Gastroesophageal sphincter (tissue), 4 donors: ENCODE measurements around the gene GALNT12. TPM values are rescaled to one million over a fixed set of nuclear protein-coding genes. Genes with fewer than 3 reads are reported as not detected.

Experiments used
- ATAC-seq: fragments of 150-250 bp; one replicate; pipeline ENCODE4 v1.9.1; 2016; ENCODE audit warnings: mild to moderate bottlenecking, moderate library complexity
- H3K27ac ChIP-seq, 4 donors: fragments of 200-600 bp; sonication (generic) in 3 of 4; 1 replicate in 3 of 4; 2 replicates in 1 of 4; pipeline ENCODE4 v1.5.1; 2016 to 2019
- H3K27me3 ChIP-seq: fragments of 200-600 bp; sonication (generic); one replicate; pipeline ENCODE4 v1.5.1; 2019
- H3K36me3 ChIP-seq, 2 donors: fragments of 200-600 bp; sonication (generic); one replicate each; pipeline ENCODE4 v1.5.1; 2019; ENCODE audit warnings: control low read depth in 1 of 2
- H3K4me1 ChIP-seq, 3 donors: fragments of 200-600 bp; sonication (generic); 1 replicate in 2 of 3; 2 replicates in 1 of 3; pipeline ENCODE4 v1.5.1; 2016 to 2019; ENCODE audit warnings: control low read depth in 2 of 3
- H3K4me3 ChIP-seq, 2 donors: fragments of 200-600 bp; sonication (generic); one replicate each; pipeline ENCODE4 v1.5.1; 2019; ENCODE audit warnings: mild to moderate bottlenecking in 1 of 2, moderate library complexity in 1 of 2
- H3K9me3 ChIP-seq, 3 donors: fragments of 200-600 bp; sonication (generic); one replicate each; pipeline ENCODE4 v1.5.1; 2017 to 2019; ENCODE audit warnings: control low read depth in 2 of 3
- EP300 ChIP-seq: sonication (generic); formaldehyde crosslinking; IDR thresholded peaks from one replicate; pipeline ENCODE4 v1.6.1; 2017; ENCODE audit warnings: antibody characterized with exemption, mild to moderate bottlenecking
- POLR2A ChIP-seq, 2 donors: fragments of 450-650 bp; IDR thresholded peaks; one replicate each; pipeline ENCODE4 v1.6.1; 2017; ENCODE audit warnings: antibody characterized with exemption in 2 of 2, mild to moderate bottlenecking in 2 of 2, moderate library complexity in 1 of 2
- POLR2AphosphoS5 ChIP-seq: sonication (generic); formaldehyde crosslinking; IDR thresholded peaks from one replicate; pipeline ENCODE4 v1.6.1; 2017; ENCODE audit warnings: antibody characterized with exemption
- WGBS, 2 donors: methylation state at CpG; one replicate each; pipeline ENCODE4 v1.1.5; 2018; ENCODE audit warnings: low coverage in 1 of 2; 5-methylcytosine and 5-hydroxymethylcytosine counted together
- total RNA-seq, 4 donors: library from RNA; depleted of rRNA; stranded (reverse); fragments of >200 nt; gene quantifications; one replicate each; pipeline ENCODE4 v1.1.0, GENCODE V29; 2016
- TF ChIP-seq, protein P1 (sequence below), 4 experiments: fragments of 200-600 bp in 2 of 4; fragments of 450-650 bp in 2 of 4; sonication (generic) in 1 of 4; IDR thresholded peaks; one replicate each; pipeline ENCODE4 v1.5.1; 2017 to 2019; ENCODE audit warnings: antibody characterized with exemption in 4 of 4, mild to moderate bottlenecking in 2 of 4, moderate library complexity in 2 of 4

The GALNT12 gene
- total RNA-seq, 4 donors from 2014 or later: 13.7 to 34.6 (median 15.2) TPM

DNA sequence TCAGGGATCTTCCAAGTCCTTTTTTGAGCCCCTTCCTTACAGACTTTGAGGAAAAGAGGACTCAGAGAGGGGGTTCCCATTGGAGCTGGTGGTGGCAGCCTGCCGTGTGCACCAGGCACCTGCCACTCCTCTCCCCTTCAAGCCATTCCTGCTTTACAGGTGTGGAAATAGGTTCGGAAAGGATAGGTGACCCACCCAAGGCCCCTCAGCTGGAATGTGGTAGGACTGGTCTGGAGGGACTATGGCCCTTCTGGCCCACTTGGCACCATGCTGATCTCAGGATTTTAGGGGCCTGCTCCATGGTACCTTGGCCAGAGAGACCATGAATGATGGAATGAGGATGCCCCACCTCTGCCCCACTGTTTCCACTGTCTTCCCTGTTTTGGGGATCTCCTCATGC, 1.4 kb downstream of the GALNT12 start:
- no peak for TF ChIP-seq EP300
- no peak for TF ChIP-seq POLR2AphosphoS5
- TF ChIP-seq, protein P1, sequence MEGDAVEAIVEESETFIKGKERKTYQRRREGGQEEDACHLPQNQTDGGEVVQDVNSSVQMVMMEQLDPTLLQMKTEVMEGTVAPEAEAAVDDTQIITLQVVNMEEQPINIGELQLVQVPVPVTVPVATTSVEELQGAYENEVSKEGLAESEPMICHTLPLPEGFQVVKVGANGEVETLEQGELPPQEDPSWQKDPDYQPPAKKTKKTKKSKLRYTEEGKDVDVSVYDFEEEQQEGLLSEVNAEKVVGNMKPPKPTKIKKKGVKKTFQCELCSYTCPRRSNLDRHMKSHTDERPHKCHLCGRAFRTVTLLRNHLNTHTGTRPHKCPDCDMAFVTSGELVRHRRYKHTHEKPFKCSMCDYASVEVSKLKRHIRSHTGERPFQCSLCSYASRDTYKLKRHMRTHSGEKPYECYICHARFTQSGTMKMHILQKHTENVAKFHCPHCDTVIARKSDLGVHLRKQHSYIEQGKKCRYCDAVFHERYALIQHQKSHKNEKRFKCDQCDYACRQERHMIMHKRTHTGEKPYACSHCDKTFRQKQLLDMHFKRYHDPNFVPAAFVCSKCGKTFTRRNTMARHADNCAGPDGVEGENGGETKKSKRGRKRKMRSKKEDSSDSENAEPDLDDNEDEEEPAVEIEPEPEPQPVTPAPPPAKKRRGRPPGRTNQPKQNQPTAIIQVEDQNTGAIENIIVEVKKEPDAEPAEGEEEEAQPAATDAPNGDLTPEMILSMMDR (IDR thresholded peaks at IDR 0.05): no peak
- no peak for TF ChIP-seq POLR2A (IDR thresholded peaks at IDR 0.05)
- H3K4me3 ChIP-seq: peak overlapping the region in 1 of 2 donors; percentile 63
- peaks cover 0 to 63% (median 16%) of the 10 kb centered on the region in 3 donors for H3K4me1 ChIP-seq
- H3K27me3 ChIP-seq: no peaks in the 10 kb centered on the region
- no peaks in the 10 kb centered on the region for H3K36me3 ChIP-seq
- no CpG with 5 or more reads among the region's 2 CpGs for WGBS, 2 donors
- H3K27ac ChIP-seq: peak overlapping the region in 3 of 4 donors; percentile 84 to 87 (median 85)
- no peak for ATAC-seq
- no peaks in the 10 kb centered on the region for H3K9me3 ChIP-seq

DNA sequence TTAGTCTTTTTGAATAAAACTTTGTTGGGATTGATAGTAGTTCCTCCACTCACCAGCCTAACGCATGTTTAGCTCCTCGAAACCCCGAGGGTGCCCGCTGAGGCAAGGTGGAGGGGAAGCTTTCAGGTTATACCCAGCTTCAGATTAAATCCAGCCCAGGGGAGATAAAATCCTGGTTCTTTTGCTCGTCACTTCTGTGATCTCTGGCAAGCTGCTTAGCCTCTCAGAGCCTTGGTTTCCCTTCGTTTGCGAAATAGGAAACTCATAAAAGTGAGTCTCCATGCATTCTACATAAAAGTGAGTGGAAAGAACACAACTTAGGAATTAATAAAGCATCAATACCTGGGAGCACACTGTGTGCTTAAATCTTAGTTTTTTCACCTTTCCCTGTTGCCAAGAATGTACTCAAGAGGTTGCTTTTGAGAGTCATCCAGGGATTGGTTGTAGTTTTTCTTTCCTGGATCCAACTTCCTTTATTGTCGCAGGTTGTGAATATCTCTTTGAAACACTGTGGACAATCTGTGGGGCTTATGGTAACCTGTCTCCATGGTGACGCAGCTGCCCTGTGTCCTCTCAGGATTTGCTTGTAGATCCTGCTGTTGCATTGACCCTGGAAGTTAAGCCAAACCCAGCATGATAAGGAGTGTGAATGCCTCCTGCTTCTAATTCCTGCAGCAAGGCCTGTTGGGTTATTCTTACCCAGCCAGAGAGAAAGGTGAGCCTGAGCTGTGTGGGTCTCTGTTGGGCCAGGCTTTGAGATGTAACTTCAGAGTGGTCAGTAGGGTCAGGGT, 2.0 kb downstream of the GALNT12 start:
- no peaks in the 10 kb centered on the region for H3K36me3 ChIP-seq
- ATAC-seq: no peak
- H3K4me3 ChIP-seq: no peak overlapping the region
- H3K4me1 ChIP-seq: peaks cover 0 to 57% (median 16%) of the 10 kb centered on the region in 3 donors
- H3K27me3 ChIP-seq: no peaks in the 10 kb centered on the region
- 92 to 100% methylated on average over 1 to 8 of the region's 9 CpGs for WGBS, 2 donors
- no peak for TF ChIP-seq EP300
- TF ChIP-seq, protein P1 (IDR thresholded peaks at IDR 0.05): no peak
- TF ChIP-seq POLR2AphosphoS5: no peak
- no peak for TF ChIP-seq POLR2A (IDR thresholded peaks at IDR 0.05)
- no peaks in the 10 kb centered on the region for H3K9me3 ChIP-seq
- H3K27ac ChIP-seq: peak overlapping the region in 3 of 4 donors; percentile 11 to 87 (median 84)

DNA sequence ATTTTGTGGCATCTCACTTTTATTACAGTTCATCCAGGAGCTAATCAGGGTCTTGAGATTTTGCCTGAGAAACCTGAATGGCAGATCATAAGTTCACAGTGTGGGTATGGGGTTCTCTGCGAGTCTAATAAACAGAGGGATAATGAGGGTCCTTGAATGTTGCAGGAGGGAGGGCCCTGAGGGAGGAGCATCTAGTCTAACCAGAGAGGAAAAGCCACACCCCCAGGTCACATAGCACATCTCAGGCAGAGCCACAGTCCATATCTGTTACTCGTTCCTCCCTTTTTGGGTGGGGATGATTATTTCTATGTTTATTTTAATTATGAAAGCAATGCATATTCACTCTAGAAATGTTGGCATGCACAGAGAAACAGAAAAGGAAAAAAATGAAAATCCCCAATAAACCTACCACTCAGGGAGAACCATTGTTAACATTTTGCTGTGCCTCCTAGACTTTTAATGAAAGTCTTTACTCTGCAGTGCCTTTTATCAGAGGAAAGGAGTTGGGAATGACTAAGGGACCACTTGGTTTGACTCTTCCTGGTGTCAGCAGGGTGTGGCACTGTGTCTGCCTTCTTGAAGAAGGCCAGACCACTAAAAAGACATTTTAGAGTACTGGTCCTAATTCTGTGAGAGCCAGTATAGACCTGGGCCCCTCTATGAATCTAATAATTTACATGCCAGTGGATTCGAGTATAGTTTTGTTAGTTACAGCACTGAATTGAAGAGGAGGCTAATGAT, 2.8 kb downstream of the GALNT12 start:
- no peak for ATAC-seq
- Histone ChIP-seq H3K4me3 (no peak overlapping the region), H3K27ac (peak overlapping the region in 1 of 4 donors; percentile 87), H3K36me3 (no peaks in the 10 kb centered on the region), H3K4me1 (peaks cover 0 to 50% (median 16%) of the 10 kb centered on the region in 3 donors), H3K9me3 (no peaks in the 10 kb centered on the region), H3K27me3 (no peaks in the 10 kb centered on the region)
- no peak for TF ChIP-seq EP300
- TF ChIP-seq, protein P1 (IDR thresholded peaks at IDR 0.05): no peak
- no peak for TF ChIP-seq POLR2A (IDR thresholded peaks at IDR 0.05)
- TF ChIP-seq POLR2AphosphoS5: no peak
- 30 to 60% methylated on average over 1 to 3 of the region's 3 CpGs for WGBS, 2 donors

DNA sequence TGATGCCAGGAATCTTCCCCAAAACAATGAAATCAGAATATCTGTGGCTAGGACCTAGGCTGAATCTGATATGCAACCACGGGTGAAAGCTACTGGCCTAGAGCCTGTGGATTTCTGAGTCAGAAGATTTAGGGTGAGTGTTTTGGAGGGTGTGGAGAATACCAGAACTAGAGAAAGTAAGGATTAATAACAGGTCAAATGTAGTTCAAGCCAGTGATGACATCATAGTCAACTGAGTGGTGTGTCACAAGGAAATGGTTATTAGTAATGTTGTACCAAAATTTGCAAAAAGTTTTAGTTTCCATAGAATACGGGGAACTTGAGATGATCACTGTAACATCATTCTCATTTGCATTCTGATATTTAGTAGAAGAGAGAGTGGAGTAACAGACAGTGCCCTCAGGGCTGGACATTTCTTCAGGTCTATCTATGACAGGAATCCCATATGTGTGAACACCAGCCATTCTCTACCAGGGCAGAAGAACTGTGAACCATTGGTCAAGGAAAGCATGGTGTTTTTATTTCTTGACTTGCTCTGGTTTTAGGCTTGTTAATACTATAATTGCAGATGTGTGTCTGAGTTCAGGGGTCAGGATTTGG, 3.7 kb downstream of the GALNT12 start:
- 31 to 57% methylated on average over 2 of the region's 2 CpGs for WGBS, 2 donors
- H3K27ac ChIP-seq: peak overlapping the region in 1 of 4 donors; percentile 20
- no peaks in the 10 kb centered on the region for H3K27me3 ChIP-seq
- peak; percentile 57 for ATAC-seq
- H3K4me3 ChIP-seq: no peak overlapping the region
- H3K9me3 ChIP-seq: no peaks in the 10 kb centered on the region
- H3K36me3 ChIP-seq: no peaks in the 10 kb centered on the region
- H3K4me1 ChIP-seq: peaks cover 0 to 41% (median 16%) of the 10 kb centered on the region in 3 donors
- TF ChIP-seq, protein P1 (IDR thresholded peaks at IDR 0.05): no peak
- TF ChIP-seq POLR2A (IDR thresholded peaks at IDR 0.05) (no peak), POLR2AphosphoS5 (no peak), EP300 (no peak)
